SK-N-SH treated with all-trans-retinoic acid at 6 μM for 48 hours (cell line): Measurements from ENCODE around the gene ZFYVE28.

Experiments
- ARNTL ChIP-seq: fragments of 450-650 bp; formaldehyde crosslinking; IDR thresholded peaks from 2 replicates; pipeline ENCODE4 v1.5.0; 2020; ENCODE audit warnings: low read depth, mild to moderate bottlenecking, moderate library complexity, borderline replicate concordance
- CSDC2 ChIP-seq: fragments of 250-450 bp; sonication (Bioruptor Pico); IDR thresholded peaks from 2 replicates; pipeline ENCODE4 v1.5.0; 2020; ENCODE audit warnings: mild to moderate bottlenecking, moderate library complexity
- ESRRG ChIP-seq: fragments of 250-450 bp; sonication (Bioruptor Pico); IDR thresholded peaks from 2 replicates; pipeline ENCODE4 v1.6.1; 2021; ENCODE audit warnings: mild to moderate bottlenecking
- PPARA ChIP-seq: fragments of 250-450 bp; sonication (Bioruptor Pico); IDR thresholded peaks from 2 replicates; pipeline ENCODE4 v1.5.0; 2020; ENCODE audit warnings: mild to moderate bottlenecking, borderline replicate concordance
- SNAI2 ChIP-seq: fragments of 250-450 bp; sonication (Bioruptor Pico); IDR thresholded peaks from 2 replicates; pipeline ENCODE4 v1.5.0; 2020; ENCODE audit warnings: mild to moderate bottlenecking, moderate library complexity
- ZNF70 ChIP-seq: fragments of 450-650 bp; formaldehyde crosslinking; IDR thresholded peaks from 2 replicates; pipeline ENCODE4 v1.5.0; 2020; ENCODE audit warnings: mild to moderate bottlenecking, moderate library complexity
- TF ChIP-seq, protein P1 (sequence below): fragments of 250-450 bp; sonication (Bioruptor Pico); IDR thresholded peaks from 2 replicates; pipeline ENCODE4 v1.8.0; 2021; ENCODE audit warnings: low read depth, mild to moderate bottlenecking, moderate library complexity, borderline replicate concordance

DNA sequence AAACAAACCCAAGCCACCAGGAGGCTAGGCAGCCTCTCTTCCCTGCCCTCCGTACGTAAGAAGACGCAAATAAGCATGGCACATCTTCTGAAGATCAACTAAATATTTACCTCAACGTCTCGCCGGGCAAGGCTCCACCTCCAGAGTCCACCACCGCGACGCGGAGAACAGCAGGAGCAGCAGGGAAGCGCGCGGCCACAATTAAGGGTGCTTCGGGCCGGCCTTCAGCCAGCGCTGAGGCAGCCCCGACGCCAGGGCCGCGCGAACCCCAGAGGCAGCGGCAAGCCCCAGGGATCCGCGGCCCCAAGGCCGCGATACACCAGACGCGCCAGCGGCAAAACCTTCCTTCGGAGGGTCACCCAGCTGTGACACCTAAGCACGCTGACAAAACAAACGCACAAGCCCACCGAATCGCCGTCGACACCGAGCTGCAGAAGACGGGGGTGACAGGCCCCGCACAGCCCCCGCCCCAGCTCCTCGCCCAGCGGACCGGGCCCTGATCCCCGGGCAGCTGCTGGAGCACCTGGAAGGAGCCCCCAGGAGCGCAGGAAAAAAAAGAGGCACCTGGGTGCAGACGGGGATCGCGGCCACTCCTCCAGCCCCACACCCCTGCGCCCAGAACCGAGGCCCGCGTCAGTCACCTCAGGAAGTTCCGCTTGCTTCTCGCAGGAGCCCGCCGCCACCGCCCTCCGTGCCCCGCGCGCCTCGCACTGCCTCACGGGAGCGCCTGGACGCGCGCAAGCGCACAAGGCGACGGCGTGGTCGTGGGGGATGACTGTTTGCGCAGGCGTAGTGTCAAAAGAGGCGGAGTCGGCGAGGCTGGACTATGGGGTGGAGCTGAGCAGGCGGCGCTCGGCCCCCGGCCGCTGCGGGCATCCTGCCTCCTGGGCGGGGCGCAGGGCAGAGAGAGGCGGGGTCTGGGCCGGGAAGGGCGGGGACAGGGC is 176.8 kb downstream of the ZFYVE28 start, which contains the start of the genes HAUS3 and POLN:
- TF ChIP-seq ARNTL (CRISPR knock-in tag) = no peak
- TF ChIP-seq, protein P1, sequence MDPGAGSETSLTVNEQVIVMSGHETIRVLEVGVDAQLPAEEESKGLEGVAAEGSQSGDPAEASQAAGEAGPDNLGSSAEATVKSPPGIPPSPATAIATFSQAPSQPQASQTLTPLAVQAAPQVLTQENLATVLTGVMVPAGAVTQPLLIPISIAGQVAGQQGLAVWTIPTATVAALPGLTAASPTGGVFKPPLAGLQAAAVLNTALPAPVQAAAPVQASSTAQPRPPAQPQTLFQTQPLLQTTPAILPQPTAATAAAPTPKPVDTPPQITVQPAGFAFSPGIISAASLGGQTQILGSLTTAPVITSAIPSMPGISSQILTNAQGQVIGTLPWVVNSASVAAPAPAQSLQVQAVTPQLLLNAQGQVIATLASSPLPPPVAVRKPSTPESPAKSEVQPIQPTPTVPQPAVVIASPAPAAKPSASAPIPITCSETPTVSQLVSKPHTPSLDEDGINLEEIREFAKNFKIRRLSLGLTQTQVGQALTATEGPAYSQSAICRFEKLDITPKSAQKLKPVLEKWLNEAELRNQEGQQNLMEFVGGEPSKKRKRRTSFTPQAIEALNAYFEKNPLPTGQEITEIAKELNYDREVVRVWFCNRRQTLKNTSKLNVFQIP (CRISPR knock-in tag) = no peak
- no peak for TF ChIP-seq ZNF70 (CRISPR knock-in tag)
- no peak for TF ChIP-seq PPARA (CRISPR knock-in tag)
- no peak for TF ChIP-seq SNAI2 (CRISPR knock-in tag)
- TF ChIP-seq ESRRG (CRISPR knock-in tag) = no peak
- no peak for TF ChIP-seq CSDC2 (CRISPR knock-in tag)
